SK-N-SH treated with all-trans-retinoic acid at 6 μM for 48 hours (cell line): ENCODE data around the gene NPFFR1.

Source experiments
- ATAC-seq: fragments of 200-7000 bp; cut with Tn5 transposase; 3 replicates; pipeline ENCODE4 v1.9.1; 2020; ENCODE audit warnings: mild to moderate bottlenecking, moderate library complexity
- BACH2 ChIP-seq: fragments of 250-450 bp; sonication (Bioruptor Pico); IDR thresholded peaks from 2 replicates; pipeline ENCODE4 v1.9.0; 2021; ENCODE audit warnings: mild to moderate bottlenecking, borderline replicate concordance
- CREB5 ChIP-seq: fragments of 250-450 bp; sonication (Bioruptor Pico); IDR thresholded peaks from 2 replicates; pipeline ENCODE4 v1.5.1; 2020; ENCODE audit warnings: low read depth, mild to moderate bottlenecking, moderate library complexity
- CSRNP3 ChIP-seq: fragments of 250-450 bp; sonication (Bioruptor Pico); IDR thresholded peaks from 2 replicates; pipeline ENCODE4 v1.5.1; 2021; ENCODE audit warnings: mild to moderate bottlenecking, moderate library complexity
- ESRRG ChIP-seq: fragments of 250-450 bp; sonication (Bioruptor Pico); IDR thresholded peaks from 2 replicates; pipeline ENCODE4 v1.6.1; 2021; ENCODE audit warnings: mild to moderate bottlenecking
- GLIS3 ChIP-seq: fragments of 250-450 bp; sonication (Bioruptor Pico); IDR thresholded peaks from 2 replicates; pipeline ENCODE4 v1.5.0; 2020; ENCODE audit warnings: mild to moderate bottlenecking, moderate library complexity
- ISL1 ChIP-seq: fragments of 250-450 bp; sonication (Bioruptor Pico); IDR thresholded peaks from 2 replicates; pipeline ENCODE4 v2.1.2; 2022; ENCODE audit warnings: mild to moderate bottlenecking, moderate library complexity
- PATZ1 ChIP-seq: fragments of 250-450 bp; sonication (Bioruptor Pico); IDR thresholded peaks from 2 replicates; pipeline ENCODE4 v1.8.0; 2020; ENCODE audit warnings: mild to moderate bottlenecking, moderate library complexity, borderline replicate concordance
- POU6F1 ChIP-seq: fragments of 250-450 bp; sonication (Bioruptor Pico); IDR thresholded peaks from 2 replicates; pipeline ENCODE4 v1.8.0; 2021; ENCODE audit warnings: low read depth, mild to moderate bottlenecking, moderate library complexity, borderline replicate concordance
- PPARA ChIP-seq: fragments of 250-450 bp; sonication (Bioruptor Pico); IDR thresholded peaks from 2 replicates; pipeline ENCODE4 v1.5.0; 2020; ENCODE audit warnings: mild to moderate bottlenecking, borderline replicate concordance
- SNAI2 ChIP-seq: fragments of 250-450 bp; sonication (Bioruptor Pico); IDR thresholded peaks from 2 replicates; pipeline ENCODE4 v1.5.0; 2020; ENCODE audit warnings: mild to moderate bottlenecking, moderate library complexity
- TCF4 ChIP-seq: fragments of 250-450 bp; sonication (Bioruptor Pico); IDR thresholded peaks from 2 replicates; pipeline ENCODE4 v1.8.0; 2021; ENCODE audit warnings: mild to moderate bottlenecking, moderate library complexity, borderline replicate concordance
- TSHZ2 ChIP-seq: fragments of 250-450 bp; sonication (Bioruptor Pico); IDR thresholded peaks from 2 replicates; pipeline ENCODE4 v1.5.0; 2020; ENCODE audit warnings: mild to moderate bottlenecking, moderate library complexity
- ZC3H10 ChIP-seq: fragments of 250-450 bp; sonication (Bioruptor Pico); IDR thresholded peaks from 2 replicates; pipeline ENCODE4 v1.5.1; 2021; ENCODE audit warnings: mild to moderate bottlenecking, moderate library complexity
- ZFP3 ChIP-seq: fragments of 250-450 bp; sonication (Bioruptor Pico); IDR thresholded peaks from 2 replicates; pipeline ENCODE4 v1.5.0; 2020; ENCODE audit warnings: mild to moderate bottlenecking, moderate library complexity
- ZFP30 ChIP-seq: fragments of 450-650 bp; formaldehyde crosslinking; IDR thresholded peaks from 2 replicates; pipeline ENCODE4 v1.5.0; 2022; ENCODE audit warnings: mild to moderate bottlenecking, moderate library complexity
- ZNF70 ChIP-seq: fragments of 450-650 bp; formaldehyde crosslinking; IDR thresholded peaks from 2 replicates; pipeline ENCODE4 v1.5.0; 2020; ENCODE audit warnings: mild to moderate bottlenecking, moderate library complexity

Gene NPFFR1

GRCh38 chr10:70222340-70222794 lies 61.4 kb downstream of the NPFFR1 start (continued):
- no peak for TF ChIP-seq TSHZ2 (CRISPR knock-in tag)

GRCh38 chr10:70221030-70221429 lies 62.8 kb downstream of the NPFFR1 start:
- ATAC-seq, result no peak
- TF ChIP-seq PATZ1 (CRISPR knock-in tag) (no peak), CREB5 (no peak)

- ATAC-seq, result no peak
These were observed 70.9 kb downstream of the NPFFR1 start for GRCh38 chr10:70212879-70213278.

More at GRCh38 chr10:70212879-70213278, 70.9 kb downstream of the NPFFR1 start:
- TF ChIP-seq CSRNP3 (CRISPR knock-in tag), result no peak
- TF ChIP-seq TCF4 (CRISPR knock-in tag), result no peak
- no peak for TF ChIP-seq PPARA (CRISPR knock-in tag)
- no peak for TF ChIP-seq BACH2 (CRISPR knock-in tag)
- TF ChIP-seq POU6F1 (CRISPR knock-in tag), result no peak
- no peak for TF ChIP-seq SNAI2 (CRISPR knock-in tag)
- TF ChIP-seq ZNF70 (CRISPR knock-in tag), result no peak
- TF ChIP-seq ZC3H10, result no peak
- no peak for TF ChIP-seq ESRRG
- TF ChIP-seq ZFP3, result no peak
- TF ChIP-seq PATZ1 (CRISPR knock-in tag), result no peak
- no peak for TF ChIP-seq ZFP30
- no peak for TF ChIP-seq ISL1 (CRISPR knock-in tag)
- no peak for TF ChIP-seq GLIS3 (CRISPR knock-in tag)
